Erythroblast (primary cell): ENCODE results near the gene PIMREG.

Source experiments
- GATA1 ChIP-seq: IDR thresholded peaks from 2 replicates; pipeline ENCODE4 v1.6.1; 2011; ENCODE audit warnings: low read depth, mild to moderate bottlenecking, control low read depth, low read length, moderate library complexity
- POLR2A ChIP-seq: IDR thresholded peaks from 2 replicates; pipeline ENCODE4 v1.6.1; 2011; ENCODE audit warnings: mild to moderate bottlenecking, low read length

DNA sequence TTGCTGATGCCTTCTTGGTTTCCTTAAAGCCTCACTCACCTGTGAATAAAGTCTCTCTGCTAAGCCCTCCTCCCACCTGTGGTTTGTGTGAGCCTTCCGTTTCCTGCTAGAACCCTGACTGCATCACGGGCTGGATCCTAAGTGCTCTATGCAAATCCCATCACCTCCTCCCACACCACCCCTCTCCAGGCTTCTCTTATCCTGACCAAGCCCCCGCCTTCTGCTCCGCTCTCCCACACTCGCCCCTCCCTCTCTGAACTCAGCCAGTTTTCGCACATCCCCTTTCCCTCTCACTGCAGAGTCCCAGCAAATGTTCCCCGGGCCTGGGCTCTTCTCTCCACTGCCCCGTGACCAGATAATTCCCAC, 51.8 kb downstream of the PIMREG start:
- TF ChIP-seq POLR2A (no peak), GATA1 (no peak)
